A549 (cell line): Measurements from ENCODE around the gene C3orf52. TPM values are rescaled to one million over a fixed set of nuclear protein-coding genes. Genes with fewer than 3 reads are reported as not detected.

Source experiments
- ATAC-seq, 2 experiments: fragments of 200-7000 bp in 1 of 2; fragments of >200 bp in 1 of 2; cut with Nextera tagmentation in 1 of 2; cut with Tn5 transposase in 1 of 2; 3 replicates each; pipeline versions ENCODE4 v1.8.0 to v1.9.1; 2018 to 2020; ENCODE audit warnings: mild to moderate bottlenecking in 1 of 2, moderate library complexity in 1 of 2
- CTCF ChIA-PET: fragments of 300-600 bp; sonication (Branson Sonifier 250); formaldehyde crosslinking; extraction: SDS; loops from one replicate; lab custom pipeline; 2021; ENCODE audit warnings: antibody characterized with exemption, inconsistent platforms; lab: Yijun Ruan, JAX
- POLR2A ChIA-PET: fragments of 350-600 bp; formaldehyde crosslinking; extraction: SDS; loops from one replicate; lab custom pipeline; 2021; ENCODE audit warnings: antibody characterized with exemption, inconsistent platforms; lab: Yijun Ruan, JAX
- DNase-seq, 2 experiments: peaks; one replicate each; pipeline versions ENCODE4 v3.0.0 to v3.0.0-alpha.2; 2011 to 2016; ENCODE audit warnings: low read depth in 1 of 2, low spot score in 1 of 2
- FAIRE-seq: peaks from 2 replicates; lab custom pipeline; 2011; peaks lifted over from hg19 to GRCh38; lab: Jason Lieb, UNC
- H3K27ac ChIP-seq, 2 experiments: fragments of >200 bp; sonication (Bioruptor Twin); formaldehyde crosslinking; 3 replicates each; pipeline ENCODE4 v1.5.1; 2016 to 2017
- H3K4me1 ChIP-seq: fragments of >200 bp; sonication (Bioruptor Twin); formaldehyde crosslinking; 3 replicates; pipeline ENCODE4 v1.6.1; 2016
- H3K4me2 ChIP-seq: fragments of >200 bp; sonication (Bioruptor Twin); formaldehyde crosslinking; 3 replicates; pipeline ENCODE4 v1.6.1; 2016
- H3K4me3 ChIP-seq: fragments of >200 bp; sonication (Bioruptor Twin); formaldehyde crosslinking; 3 replicates; pipeline ENCODE4 v1.5.1; 2016
- H3K9me3 ChIP-seq: fragments of >200 bp; sonication (Bioruptor Twin); formaldehyde crosslinking; 3 replicates; pipeline ENCODE4 v1.6.1; 2016
- CBX2 ChIP-seq: fragments of 200-600 bp; sonication (generic); IDR thresholded peaks from 2 replicates; pipeline ENCODE4 v1.6.1; 2016; ENCODE audit warnings: low read depth, mild to moderate bottlenecking, borderline replicate concordance
- CHD4 ChIP-seq: fragments of 200-600 bp; sonication (generic); IDR thresholded peaks from 2 replicates; pipeline ENCODE4 v1.6.1; 2016; ENCODE audit warnings: antibody characterized with exemption, mild to moderate bottlenecking, borderline replicate concordance
- FOSB ChIP-seq: fragments of 250-450 bp; sonication (Bioruptor Pico); IDR thresholded peaks from 2 replicates; pipeline ENCODE4 v1.5.0; 2020; ENCODE audit warnings: mild to moderate bottlenecking, moderate library complexity
- FOXS1 ChIP-seq: fragments of 250-450 bp; sonication (Bioruptor Pico); IDR thresholded peaks from 2 replicates; pipeline ENCODE4 v1.5.0; 2020; ENCODE audit warnings: mild to moderate bottlenecking, moderate library complexity
- HOXA7 ChIP-seq: fragments of 250-450 bp; sonication (Bioruptor Pico); IDR thresholded peaks from 2 replicates; pipeline ENCODE4 v1.5.0; 2020; ENCODE audit warnings: mild to moderate bottlenecking, moderate library complexity
- KDM1A ChIP-seq: fragments of 200-600 bp; sonication (generic); IDR thresholded peaks from 2 replicates; pipeline ENCODE4 v1.6.1; 2016; ENCODE audit warnings: low read depth, mild to moderate bottlenecking
- KDM5A ChIP-seq: fragments of 200-600 bp; sonication (generic); IDR thresholded peaks from 2 replicates; pipeline ENCODE4 v1.6.1; 2016; ENCODE audit warnings: antibody characterized with exemption, mild to moderate bottlenecking
- MAZ ChIP-seq: fragments of 150-350 bp; IDR thresholded peaks from 2 replicates; pipeline ENCODE4 v1.6.1; 2014; ENCODE audit warnings: antibody characterized with exemption, low read depth, low read length, borderline replicate concordance
- NFE2L2 ChIP-seq: fragments of 150-350 bp; conservative IDR thresholded peaks from 2 replicates; pipeline ENCODE4 v1.6.1; 2014; ENCODE audit warnings: low read length
- POLR2AphosphoS2 ChIP-seq: conservative IDR thresholded peaks from 2 replicates; pipeline ENCODE4 v1.6.1; 2012; ENCODE audit warnings: low read length, improper control_type of control experiment, inconsistent platforms
- RNF2 ChIP-seq: fragments of 200-600 bp; sonication (generic); IDR thresholded peaks from 2 replicates; pipeline ENCODE4 v1.6.1; 2016; ENCODE audit warnings: low read depth, mild to moderate bottlenecking, antibody characterized with exemption, moderate library complexity, borderline replicate concordance
- SMC3 ChIP-seq: fragments of >200 bp; sonication (Bioruptor Twin); formaldehyde crosslinking; IDR thresholded peaks from 3 replicates; pipeline ENCODE4 v1.6.1; 2018; ENCODE audit warnings: inconsistent platforms
- TP53 ChIP-seq: fragments of 250-450 bp; sonication (Bioruptor Pico); IDR thresholded peaks from 2 replicates; pipeline ENCODE4 v1.5.0; 2021; ENCODE audit warnings: mild to moderate bottlenecking, moderate library complexity
- ZFP36 ChIP-seq: fragments of 450-650 bp; IDR thresholded peaks from 2 replicates; pipeline ENCODE4 v1.6.1; 2014; ENCODE audit warnings: borderline replicate concordance; ENCODE audit not compliant: partially characterized antibody
- WGBS: methylation state at CpG from one replicate; pipeline ENCODE4 v1.1.6; 2017; ENCODE audit errors: missing lambda C conversion rate; 5-methylcytosine and 5-hydroxymethylcytosine counted together
- polyA plus RNA-seq, 4 experiments: library from polyadenylated mRNA; depleted of rRNA in 3 of 4; stranded (reverse); fragments of >200 nt; fragmentation: RNase III in 1 of 4; extraction: RNeasy Plus Mini Kit Qiagen cat#74134 plus additional on column Dnase treatment in 1 of 4; gene quantifications; 2 replicates in 3 of 4; 3 replicates in 1 of 4; pipeline ENCODE4 v1.2.3, GENCODE V29; 2011 to 2017
- TF ChIP-seq, protein P1 (sequence below): fragments of >200 bp; sonication (Bioruptor Twin); formaldehyde crosslinking; IDR thresholded peaks from 2 replicates; pipeline ENCODE4 v1.6.1; 2016
- TF ChIP-seq, protein P2 (sequence below): fragments of 200-600 bp; sonication (generic); IDR thresholded peaks from 2 replicates; pipeline ENCODE4 v1.6.1; 2016; ENCODE audit warnings: antibody characterized with exemption, mild to moderate bottlenecking, moderate library complexity
- TF ChIP-seq, protein P3 (sequence below): fragments of >200 bp; sonication (Bioruptor Twin); formaldehyde crosslinking; IDR thresholded peaks from 3 replicates; pipeline ENCODE4 v1.5.1; 2016

Gene C3orf52
- polyA plus RNA-seq, 2 of the 4 experiments (the other 2 are of a cell fraction), result 7.0 to 11.5 TPM

GRCh38 chr3:112132088-112132487 lies 45.9 kb downstream of the C3orf52 start:
- H3K4me1 ChIP-seq, result peaks cover 4% of the 10 kb centered on the region; the same call in 1 of the 3 replicates
- DNase-seq (no peak), ATAC-seq (no peak), FAIRE-seq (no peak)
- 87% methylated on average over 3 of the region's 3 CpGs for WGBS
- H3K9me3 ChIP-seq, result no peaks in the 10 kb centered on the region
- TF ChIP-seq FOSB, result no peak
- no peak for TF ChIP-seq TP53
- TF ChIP-seq HOXA7, result no peak
- TF ChIP-seq POLR2AphosphoS2, result no peak
- no peak for TF ChIP-seq CHD4
- TF ChIP-seq SMC3, result no peak
- TF ChIP-seq MAZ, result no peak
- no peak for TF ChIP-seq ZFP36
- TF ChIP-seq FOXS1, result no peak
- no peak for TF ChIP-seq KDM5A
- TF ChIP-seq, protein P1, sequence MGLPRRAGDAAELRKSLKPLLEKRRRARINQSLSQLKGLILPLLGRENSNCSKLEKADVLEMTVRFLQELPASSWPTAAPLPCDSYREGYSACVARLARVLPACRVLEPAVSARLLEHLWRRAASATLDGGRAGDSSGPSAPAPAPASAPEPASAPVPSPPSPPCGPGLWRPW, result no peak
- TF ChIP-seq KDM1A, result no peak
- TF ChIP-seq RNF2, result no peak
- TF ChIP-seq, protein P2, sequence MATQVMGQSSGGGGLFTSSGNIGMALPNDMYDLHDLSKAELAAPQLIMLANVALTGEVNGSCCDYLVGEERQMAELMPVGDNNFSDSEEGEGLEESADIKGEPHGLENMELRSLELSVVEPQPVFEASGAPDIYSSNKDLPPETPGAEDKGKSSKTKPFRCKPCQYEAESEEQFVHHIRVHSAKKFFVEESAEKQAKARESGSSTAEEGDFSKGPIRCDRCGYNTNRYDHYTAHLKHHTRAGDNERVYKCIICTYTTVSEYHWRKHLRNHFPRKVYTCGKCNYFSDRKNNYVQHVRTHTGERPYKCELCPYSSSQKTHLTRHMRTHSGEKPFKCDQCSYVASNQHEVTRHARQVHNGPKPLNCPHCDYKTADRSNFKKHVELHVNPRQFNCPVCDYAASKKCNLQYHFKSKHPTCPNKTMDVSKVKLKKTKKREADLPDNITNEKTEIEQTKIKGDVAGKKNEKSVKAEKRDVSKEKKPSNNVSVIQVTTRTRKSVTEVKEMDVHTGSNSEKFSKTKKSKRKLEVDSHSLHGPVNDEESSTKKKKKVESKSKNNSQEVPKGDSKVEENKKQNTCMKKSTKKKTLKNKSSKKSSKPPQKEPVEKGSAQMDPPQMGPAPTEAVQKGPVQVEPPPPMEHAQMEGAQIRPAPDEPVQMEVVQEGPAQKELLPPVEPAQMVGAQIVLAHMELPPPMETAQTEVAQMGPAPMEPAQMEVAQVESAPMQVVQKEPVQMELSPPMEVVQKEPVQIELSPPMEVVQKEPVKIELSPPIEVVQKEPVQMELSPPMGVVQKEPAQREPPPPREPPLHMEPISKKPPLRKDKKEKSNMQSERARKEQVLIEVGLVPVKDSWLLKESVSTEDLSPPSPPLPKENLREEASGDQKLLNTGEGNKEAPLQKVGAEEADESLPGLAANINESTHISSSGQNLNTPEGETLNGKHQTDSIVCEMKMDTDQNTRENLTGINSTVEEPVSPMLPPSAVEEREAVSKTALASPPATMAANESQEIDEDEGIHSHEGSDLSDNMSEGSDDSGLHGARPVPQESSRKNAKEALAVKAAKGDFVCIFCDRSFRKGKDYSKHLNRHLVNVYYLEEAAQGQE, result no peak
- ChIA-PET CTCF (interaction anchor here (1.5 kb wide), 1 partner anchor 9 kb away, joined by 4 read pairs; no protein-coding TSS in a partner anchor), POLR2A (no interaction called here)
- H3K4me2 ChIP-seq, result no peak overlapping the region
- no peak overlapping the region for H3K27ac ChIP-seq
- H3K4me3 ChIP-seq, result no peak overlapping the region

GRCh38 chr3:112132554-112132953 lies 46.4 kb downstream of the C3orf52 start:
- WGBS, result 58% methylated on average over 1 of the region's 1 CpG
- no peaks in the 10 kb centered on the region for H3K9me3 ChIP-seq
- DNase-seq (no peak), ATAC-seq (no peak), FAIRE-seq (no peak)
- no peak overlapping the region for H3K4me3 ChIP-seq
- H3K4me2 ChIP-seq, result no peak overlapping the region
- TF ChIP-seq NFE2L2, result no peak
- TF ChIP-seq, protein P3, sequence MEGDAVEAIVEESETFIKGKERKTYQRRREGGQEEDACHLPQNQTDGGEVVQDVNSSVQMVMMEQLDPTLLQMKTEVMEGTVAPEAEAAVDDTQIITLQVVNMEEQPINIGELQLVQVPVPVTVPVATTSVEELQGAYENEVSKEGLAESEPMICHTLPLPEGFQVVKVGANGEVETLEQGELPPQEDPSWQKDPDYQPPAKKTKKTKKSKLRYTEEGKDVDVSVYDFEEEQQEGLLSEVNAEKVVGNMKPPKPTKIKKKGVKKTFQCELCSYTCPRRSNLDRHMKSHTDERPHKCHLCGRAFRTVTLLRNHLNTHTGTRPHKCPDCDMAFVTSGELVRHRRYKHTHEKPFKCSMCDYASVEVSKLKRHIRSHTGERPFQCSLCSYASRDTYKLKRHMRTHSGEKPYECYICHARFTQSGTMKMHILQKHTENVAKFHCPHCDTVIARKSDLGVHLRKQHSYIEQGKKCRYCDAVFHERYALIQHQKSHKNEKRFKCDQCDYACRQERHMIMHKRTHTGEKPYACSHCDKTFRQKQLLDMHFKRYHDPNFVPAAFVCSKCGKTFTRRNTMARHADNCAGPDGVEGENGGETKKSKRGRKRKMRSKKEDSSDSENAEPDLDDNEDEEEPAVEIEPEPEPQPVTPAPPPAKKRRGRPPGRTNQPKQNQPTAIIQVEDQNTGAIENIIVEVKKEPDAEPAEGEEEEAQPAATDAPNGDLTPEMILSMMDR, result no peak
- no peak for TF ChIP-seq CBX2
- TF ChIP-seq, protein P2, result no peak
- CTCF ChIA-PET, result interaction anchor here (1.5 kb wide), 1 partner anchor 10 kb away, joined by 4 read pairs; no protein-coding TSS in a partner anchor
- POLR2A ChIA-PET, result no interaction called here
- peaks cover 4% of the 10 kb centered on the region; the same call in 1 of the 3 replicates for H3K4me1 ChIP-seq
- no peak overlapping the region for H3K27ac ChIP-seq
